ENCODE measurements around the gene CTNNBL1. TPM values are rescaled to one million over a fixed set of nuclear protein-coding genes. Genes with fewer than 3 reads are reported as not detected.
A peak's percentile ranks its signal among the peaks of the same experiment; 100 is the strongest.

The CTNNBL1 gene
- total RNA-seq, 4 donors from 2014 or later = 11.5 to 57.2 (median 35.2) TPM

GRCh38 chr20:37669773-37670236 is 24.0 kb upstream of the CTNNBL1 start:
- no peaks in the 10 kb centered on the region for H3K36me3 ChIP-seq
- peak overlapping the region in 1 of 2 donors; percentile 8 for H3K4me3 ChIP-seq
- DNase-seq = no peak
- no peaks in the 10 kb centered on the region for H3K4me1 ChIP-seq
- intact Hi-C loops (cut with DNase I; ENCODE audit: low total_unique reads) = no loop called here
- TF ChIP-seq CTCF (IDR thresholded peaks at IDR 0.05) (no peak), POLR2A (IDR thresholded peaks at IDR 0.05) (no peak)
- no peaks in the 10 kb centered on the region for H3K9me3 ChIP-seq
- H3K27ac ChIP-seq = no peak overlapping the region
- no peaks in the 10 kb centered on the region for H3K27me3 ChIP-seq

GRCh38 chr20:37670351-37670791 is 23.5 kb upstream of the CTNNBL1 start:
- H3K4me3 ChIP-seq = peak overlapping the region; percentile 3 to 8
- no peaks in the 10 kb centered on the region for H3K36me3 ChIP-seq
- no peaks in the 10 kb centered on the region for H3K4me1 ChIP-seq
- intact Hi-C loops (cut with DNase I; ENCODE audit: low total_unique reads) = no loop called here
- no peak overlapping the region for H3K27ac ChIP-seq
- H3K27me3 ChIP-seq = no peaks in the 10 kb centered on the region
- DNase-seq = peak in 1 of 2 donors; percentile 26
- H3K9me3 ChIP-seq = no peaks in the 10 kb centered on the region
- TF ChIP-seq POLR2A (IDR thresholded peaks at IDR 0.05) (no peak), CTCF (IDR thresholded peaks at IDR 0.05) (no peak)

GRCh38 chr20:37672143-37672542 is 21.7 kb upstream of the CTNNBL1 start:
- Histone ChIP-seq H3K27me3 (no peaks in the 10 kb centered on the region), H3K9me3 (no peaks in the 10 kb centered on the region), H3K36me3 (no peaks in the 10 kb centered on the region), H3K4me1 (no peaks in the 10 kb centered on the region), H3K4me3 (no peak overlapping the region), H3K27ac (no peak overlapping the region)
- TF ChIP-seq POLR2A (IDR thresholded peaks at IDR 0.05) (no peak), CTCF (IDR thresholded peaks at IDR 0.05) (no peak)
- intact Hi-C loops (cut with DNase I; ENCODE audit: low total_unique reads) = no loop called here
- no peak for DNase-seq

GRCh38 chr20:37673444-37673843 is 20.4 kb upstream of the CTNNBL1 start:
- Histone ChIP-seq H3K27me3 (no peaks in the 10 kb centered on the region), H3K36me3 (no peaks in the 10 kb centered on the region), H3K9me3 (no peaks in the 10 kb centered on the region), H3K4me1 (no peaks in the 10 kb centered on the region), H3K27ac (no peak overlapping the region), H3K4me3 (no peak overlapping the region)
- intact Hi-C loops (cut with DNase I; ENCODE audit: low total_unique reads) = no loop called here
- TF ChIP-seq POLR2A (IDR thresholded peaks at IDR 0.05) = no peak
- TF ChIP-seq CTCF (IDR thresholded peaks at IDR 0.05) = no peak
- DNase-seq = no peak

- Histone ChIP-seq H3K4me3 (no peak overlapping the region), H3K9me3 (no peaks in the 10 kb centered on the region), H3K27ac (no peak overlapping the region), H3K36me3 (no peaks in the 10 kb centered on the region), H3K27me3 (no peaks in the 10 kb centered on the region), H3K4me1 (no peaks in the 10 kb centered on the region)
- TF ChIP-seq CTCF (IDR thresholded peaks at IDR 0.05) = no peak
- no peak for TF ChIP-seq POLR2A (IDR thresholded peaks at IDR 0.05)
- intact Hi-C loops (cut with DNase I; ENCODE audit: low total_unique reads) = no loop called here
- DNase-seq = no peak
These were observed 17.4 kb upstream of the CTNNBL1 start for GRCh38 chr20:37676440-37676839.

Data from uterus (tissue), 4 donors.